ENCODE results near the gene MLKL.

Gene MLKL

DNA sequence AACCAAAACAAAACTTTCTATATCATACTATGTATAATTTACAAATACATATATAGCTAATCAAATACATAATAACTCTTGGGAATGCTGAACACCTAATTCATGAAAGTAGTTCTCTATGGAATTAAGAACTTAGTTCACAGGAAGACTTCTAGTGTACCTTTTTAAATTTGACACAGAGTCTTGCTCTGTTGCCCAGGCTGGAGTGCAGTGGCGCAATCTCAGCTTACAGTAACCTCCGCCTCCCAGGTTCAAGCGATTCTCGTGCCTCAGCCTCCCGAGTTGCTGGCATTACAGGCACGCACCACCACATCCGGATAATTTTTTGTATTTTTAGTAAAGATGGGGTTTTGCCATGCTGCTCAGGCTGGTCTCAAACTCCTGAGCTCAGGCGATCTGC is 58.7 kb downstream of the MLKL start:
- DNase-seq: no peak

- no peak for DNase-seq
These were observed 62.8 kb downstream of the MLKL start for GRCh38 chr16:74637742-74638453.

GRCh38 chr16:74635303-74635702 is 65.4 kb downstream of the MLKL start:
- DNase-seq: no peak

- DNase-seq: no peak
These were observed 67.0 kb downstream of the MLKL start for GRCh38 chr16:74633686-74634085.

- no peak for DNase-seq
These were observed 73.0 kb downstream of the MLKL start for GRCh38 chr16:74627506-74628220.

DNA sequence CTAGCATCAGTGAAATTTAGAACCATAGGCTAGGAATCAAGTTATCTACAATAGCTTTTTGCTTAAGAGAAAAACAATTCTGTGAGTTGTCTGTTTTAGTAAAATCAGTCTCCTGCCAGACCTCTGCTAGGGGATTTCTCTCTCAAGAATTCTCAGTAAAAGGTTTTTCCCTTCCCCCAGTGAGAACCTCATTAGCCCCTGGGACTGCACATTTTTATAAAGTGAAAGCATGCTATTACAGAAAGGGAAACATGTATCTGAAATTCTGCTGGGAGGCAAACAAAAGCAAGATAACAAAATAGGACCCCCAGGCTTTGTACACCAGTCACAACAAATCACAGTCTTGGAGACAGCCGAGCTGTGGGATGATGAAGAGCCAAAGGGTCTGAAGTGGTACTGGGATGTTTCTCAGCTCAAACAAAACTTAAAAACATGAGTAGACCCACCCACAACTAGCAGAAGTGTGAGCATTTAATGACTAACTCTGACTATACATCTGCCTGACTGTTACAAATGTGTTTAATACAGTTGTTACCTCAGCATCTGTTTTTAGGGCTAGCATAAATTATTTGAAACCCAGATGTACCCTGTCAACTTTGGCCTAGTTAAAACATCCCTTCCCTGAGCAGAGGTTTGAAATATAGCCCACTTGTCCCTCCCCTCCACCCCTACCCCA is 73.8 kb downstream of the MLKL start:
- DNase-seq: no peak

DNA sequence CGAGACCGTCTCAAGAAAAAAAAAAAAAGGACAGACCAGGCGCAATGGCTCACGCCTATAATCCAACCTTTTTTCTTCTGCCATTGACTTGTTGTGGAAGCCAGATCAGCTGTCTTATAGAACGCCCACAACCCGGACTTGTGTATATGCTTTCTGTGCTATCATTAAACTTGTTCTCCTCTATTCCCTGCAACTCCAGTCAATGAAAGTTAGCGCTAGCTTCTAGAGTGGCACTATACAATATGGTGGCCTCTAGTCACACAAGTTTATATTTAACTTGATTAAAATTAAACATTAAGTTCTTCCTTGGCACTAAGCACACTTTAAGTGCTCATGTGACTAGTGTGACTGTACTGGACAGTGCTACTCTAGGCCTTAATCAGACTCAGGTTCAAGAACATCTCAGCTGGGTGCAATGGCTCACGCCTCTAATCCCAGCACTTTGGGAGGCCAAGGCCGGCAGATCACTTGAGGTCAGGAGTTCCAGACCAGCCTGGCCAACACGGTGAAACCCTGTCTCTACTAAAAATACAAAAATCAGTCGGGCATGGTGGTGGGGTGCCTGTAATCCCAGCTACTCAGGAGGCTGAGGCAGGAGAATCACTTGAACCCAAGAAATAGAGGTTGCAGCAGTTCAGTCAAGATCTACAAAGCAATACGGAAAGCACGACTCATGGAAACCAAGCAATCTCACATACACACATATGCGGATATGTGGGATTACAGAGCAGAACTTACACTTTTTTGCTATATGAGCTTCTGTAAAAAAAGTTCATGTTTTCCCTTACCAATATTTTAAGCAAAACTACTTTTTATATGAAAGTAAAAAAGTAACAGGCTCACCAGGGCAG is 74.9 kb downstream of the MLKL start:
- no peak for DNase-seq

GRCh38 chr16:74623839-74624235 is 76.8 kb downstream of the MLKL start:
- DNase-seq: no peak

- DNase-seq: peak in 1 of 3 experiments; percentile 59
These were observed 77.3 kb downstream of the MLKL start for GRCh38 chr16:74623214-74623838.

DNA sequence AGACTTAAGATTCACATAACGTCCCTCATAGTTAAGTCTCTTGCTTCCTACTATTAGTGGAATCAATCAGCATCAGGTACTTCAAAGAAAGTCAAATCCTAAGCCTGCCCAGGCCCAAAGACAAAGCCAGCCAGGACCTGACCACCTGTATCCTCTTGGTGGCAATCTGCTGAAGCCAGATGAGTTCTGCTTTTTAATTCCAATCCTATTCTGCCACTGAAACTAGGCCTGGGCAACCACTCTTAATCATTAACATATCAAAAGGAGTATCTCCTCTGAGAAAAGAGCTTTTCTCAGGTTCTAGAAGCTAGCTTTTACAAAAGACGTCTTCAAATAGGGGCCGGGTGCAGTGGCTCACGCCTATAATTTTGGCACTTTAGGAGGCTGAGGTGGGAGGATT is 78.7 kb downstream of the MLKL start:
- no peak for DNase-seq
